Measurements from ENCODE around the gene CDKN2A.
A peak's percentile ranks its signal among the peaks of the same experiment; 100 is the strongest.

CDKN2A gene

GRCh38 chr9:21993893-21994555, at the start of gene CDKN2A:
Gene CDKN2A, minus strand, starts transcription at chr9:21994392.
- POLR2A ChIA-PET: interaction anchor here (1.0 to 3.7 kb wide), 5 partner anchors 14 to 244 kb away, joined by 3 to 24 read pairs (median 4); partner anchors contain the start of gene CDKN2B
- CTCF ChIA-PET: interaction anchor here (0.6 to 2.6 kb wide), 2 partner anchors 14 to 235 kb away, joined by 3 to 9 read pairs; no protein-coding TSS in a partner anchor
- no peak for TF ChIP-seq HDGF (IDR thresholded peaks at IDR 0.05; ENCODE audit: borderline replicate concordance)
- TF ChIP-seq L3MBTL2 (conservative IDR thresholded peaks at IDR 0.05): peak; percentile 29; the same call in 1 of the 2 replicates
- TF ChIP-seq ARNT (IDR thresholded peaks at IDR 0.05): no peak
- TF ChIP-seq SUZ12 (IDR thresholded peaks at IDR 0.05): no peak
- no peak for TF ChIP-seq TARDBP (IDR thresholded peaks at IDR 0.05)
- DNase-seq (ENCODE audit: extremely low spot score): no peak

GRCh38 chr9:22043928-22044327, 49.7 kb upstream of the CDKN2A start:
- CTCF ChIA-PET: no interaction called here
- no peak for TF ChIP-seq CTBP1 (IDR thresholded peaks at IDR 0.05; ENCODE audit: borderline replicate concordance)
- TF ChIP-seq BHLHE40 (IDR thresholded peaks at IDR 0.05; ENCODE audit: borderline replicate concordance): no peak
- TF ChIP-seq L3MBTL2 (conservative IDR thresholded peaks at IDR 0.05): no peak
- no peak for TF ChIP-seq NFRKB (IDR thresholded peaks at IDR 0.05)
- TF ChIP-seq FOXA1 (IDR thresholded peaks at IDR 0.05): no peak
- TF ChIP-seq HDGF (IDR thresholded peaks at IDR 0.05; ENCODE audit: borderline replicate concordance): no peak
- no peak for TF ChIP-seq TARDBP (IDR thresholded peaks at IDR 0.05)
- TF ChIP-seq SUZ12 (IDR thresholded peaks at IDR 0.05): no peak
- TF ChIP-seq SP1 (IDR thresholded peaks at IDR 0.05): no peak
- TF ChIP-seq FOXM1 (IDR thresholded peaks at IDR 0.05; ENCODE audit: borderline replicate concordance): no peak
- TF ChIP-seq PKNOX1 (IDR thresholded peaks at IDR 0.05): no peak
- TF ChIP-seq LEF1 (IDR thresholded peaks at IDR 0.05; ENCODE audit: borderline replicate concordance): no peak
- no peak for TF ChIP-seq ARNT (IDR thresholded peaks at IDR 0.05)
- no peak for TF ChIP-seq ELF4 (IDR thresholded peaks at IDR 0.05)
- no peak for TF ChIP-seq FOXK2 (IDR thresholded peaks at IDR 0.05)
- TF ChIP-seq ZNF384 (IDR thresholded peaks at IDR 0.05): no peak
- no peak for DNase-seq (ENCODE audit: extremely low spot score)
- POLR2A ChIA-PET: no interaction called here

- ChIA-PET POLR2A (no interaction called here), CTCF (interaction anchor here (0.6 kb wide), 1 partner anchor 49 kb away, joined by 3 read pairs; no protein-coding TSS in a partner anchor)
- DNase-seq (ENCODE audit: extremely low spot score): no peak
- TF ChIP-seq ELF4 (IDR thresholded peaks at IDR 0.05) (no peak), FOXK2 (IDR thresholded peaks at IDR 0.05) (no peak), FOXA1 (IDR thresholded peaks at IDR 0.05) (no peak), TARDBP (IDR thresholded peaks at IDR 0.05) (no peak), NFRKB (IDR thresholded peaks at IDR 0.05) (no peak), LEF1 (IDR thresholded peaks at IDR 0.05; ENCODE audit: borderline replicate concordance) (no peak), SP1 (IDR thresholded peaks at IDR 0.05) (no peak), ARNT (IDR thresholded peaks at IDR 0.05) (no peak), CTBP1 (IDR thresholded peaks at IDR 0.05; ENCODE audit: borderline replicate concordance) (no peak), PKNOX1 (IDR thresholded peaks at IDR 0.05) (no peak), HDGF (IDR thresholded peaks at IDR 0.05; ENCODE audit: borderline replicate concordance) (no peak)
Observed at GRCh38 chr9:22041775-22042174, 47.6 kb upstream of the CDKN2A start.

- TF ChIP-seq SP1 (IDR thresholded peaks at IDR 0.05) (no peak), SUZ12 (IDR thresholded peaks at IDR 0.05) (no peak), L3MBTL2 (conservative IDR thresholded peaks at IDR 0.05) (no peak), FOXM1 (IDR thresholded peaks at IDR 0.05; ENCODE audit: borderline replicate concordance) (no peak), FOXA1 (IDR thresholded peaks at IDR 0.05) (no peak), CTBP1 (IDR thresholded peaks at IDR 0.05; ENCODE audit: borderline replicate concordance) (no peak), TARDBP (IDR thresholded peaks at IDR 0.05) (no peak), ZNF384 (IDR thresholded peaks at IDR 0.05) (no peak), ARNT (IDR thresholded peaks at IDR 0.05) (no peak), HDGF (IDR thresholded peaks at IDR 0.05; ENCODE audit: borderline replicate concordance) (no peak), LEF1 (IDR thresholded peaks at IDR 0.05; ENCODE audit: borderline replicate concordance) (no peak), BHLHE40 (IDR thresholded peaks at IDR 0.05; ENCODE audit: borderline replicate concordance) (no peak), NFRKB (IDR thresholded peaks at IDR 0.05) (no peak), PKNOX1 (IDR thresholded peaks at IDR 0.05) (no peak), ELF4 (IDR thresholded peaks at IDR 0.05) (no peak), FOXK2 (IDR thresholded peaks at IDR 0.05) (no peak)
- ChIA-PET CTCF (interaction anchor here (0.6 kb wide), 1 partner anchor 48 kb away, joined by 3 read pairs; no protein-coding TSS in a partner anchor), POLR2A (no interaction called here)
- no peak for DNase-seq (ENCODE audit: extremely low spot score)
Observed at GRCh38 chr9:22041344-22041743, 47.2 kb upstream of the CDKN2A start.

- TF ChIP-seq TARDBP (IDR thresholded peaks at IDR 0.05) (no peak), BHLHE40 (IDR thresholded peaks at IDR 0.05; ENCODE audit: borderline replicate concordance) (no peak), L3MBTL2 (conservative IDR thresholded peaks at IDR 0.05) (no peak), NFRKB (IDR thresholded peaks at IDR 0.05) (no peak), SUZ12 (IDR thresholded peaks at IDR 0.05) (no peak), FOXM1 (IDR thresholded peaks at IDR 0.05; ENCODE audit: borderline replicate concordance) (no peak), HDGF (IDR thresholded peaks at IDR 0.05; ENCODE audit: borderline replicate concordance) (no peak), FOXA1 (IDR thresholded peaks at IDR 0.05) (no peak), FOXK2 (IDR thresholded peaks at IDR 0.05) (no peak), LEF1 (IDR thresholded peaks at IDR 0.05; ENCODE audit: borderline replicate concordance) (no peak), PKNOX1 (IDR thresholded peaks at IDR 0.05) (no peak), CTBP1 (IDR thresholded peaks at IDR 0.05; ENCODE audit: borderline replicate concordance) (no peak), SP1 (IDR thresholded peaks at IDR 0.05) (no peak), ARNT (IDR thresholded peaks at IDR 0.05) (no peak), ZNF384 (IDR thresholded peaks at IDR 0.05) (no peak), ELF4 (IDR thresholded peaks at IDR 0.05) (no peak)
- CTCF ChIA-PET: no interaction called here
- no peak for DNase-seq (ENCODE audit: extremely low spot score)
- POLR2A ChIA-PET: no interaction called here
Observed at GRCh38 chr9:22040760-22041159, 46.6 kb upstream of the CDKN2A start.
